Small intestine (tissue), 16 donors: ENCODE measurements around the gene SRPRA. TPM values are rescaled to one million over a fixed set of nuclear protein-coding genes. Genes with fewer than 3 reads are reported as not detected.

Source experiments
- DNase-seq, 2 donors: peaks; one replicate each; pipeline versions ENCODE4 v3.0.0 to v3.0.0-alpha.2; 2013
- FAIRE-seq: peaks from 2 replicates; lab custom pipeline; 2012; peaks lifted over from hg19 to GRCh38; lab: Jason Lieb, UNC
- H3K27ac ChIP-seq, 3 donors: one replicate each; pipeline ENCODE4 v1.5.1; 2013; ENCODE audit warnings: low read length in 2 of 3, mild to moderate bottlenecking in 2 of 3, control low read depth in 1 of 3, inconsistent platforms in 1 of 3, low read depth in 1 of 3, moderate library complexity in 1 of 3
- H3K27me3 ChIP-seq, 3 donors: one replicate each; pipeline ENCODE4 v1.6.1; 2013; ENCODE audit warnings: low read length in 3 of 3, inconsistent platforms in 1 of 3; ENCODE audit not compliant: control insufficient read depth in 3 of 3, insufficient read depth in 3 of 3
- H3K36me3 ChIP-seq, 3 donors: one replicate each; pipeline ENCODE4 v1.6.1; 2013; ENCODE audit warnings: low read length in 3 of 3, inconsistent platforms in 1 of 3, low read depth in 1 of 3, mild to moderate bottlenecking in 1 of 3, moderate library complexity in 1 of 3; ENCODE audit not compliant: control insufficient read depth in 3 of 3, insufficient read depth in 2 of 3
- H3K4me1 ChIP-seq, 3 donors: one replicate each; pipeline ENCODE4 v1.6.1; 2013; ENCODE audit warnings: low read length in 2 of 3, inconsistent platforms in 1 of 3, low read depth in 1 of 3, mild to moderate bottlenecking in 1 of 3, moderate library complexity in 1 of 3; ENCODE audit not compliant: control insufficient read depth in 3 of 3, insufficient read depth in 2 of 3
- H3K4me3 ChIP-seq, 3 donors: one replicate each; pipeline ENCODE4 v1.5.1; 2013; ENCODE audit warnings: low read length in 3 of 3, control low read depth in 1 of 3, inconsistent platforms in 1 of 3, low read depth in 1 of 3, mild to moderate bottlenecking in 1 of 3, moderate library complexity in 1 of 3
- H3K9me3 ChIP-seq, 2 donors: one replicate each; pipeline ENCODE4 v1.6.1; 2013; ENCODE audit warnings: low read depth in 1 of 2, low read length in 1 of 2; ENCODE audit not compliant: control insufficient read depth in 2 of 2, insufficient read depth in 1 of 2
- WGBS, 3 donors: extraction: QIAGEN DNeasy Blood & Tissue Kit; methylation state at CpG; one replicate each; pipeline ENCODE4 v1.1.7; 2013; 5-methylcytosine and 5-hydroxymethylcytosine counted together
- long read RNA-seq, 10 donors: transcript quantifications; one replicate each; lab custom pipeline, GENCODE V29; 2026
- polyA plus RNA-seq, 4 donors: library from polyadenylated mRNA; stranded (reverse) in 3 of 4; unstranded in 1 of 4; fragments of 200-250 nt in 3 of 4; fragments of 120-200 nt in 1 of 4; gene quantifications; one replicate each; pipeline versions ENCODE4 v1.2.1 to v1.2.3, GENCODE V29; 2013
- donor health status: healthy with polysubstance abuse.
- donor health status: control.
- donor health status: control.
- donor health status: Bipolar disorder and iron deficiency.
- donor health status: healthy.

SRPRA gene
- polyA plus RNA-seq = 10 to 100 TPM; 20.0 to 74.2 (median 35.8) TPM
- long read RNA-seq, donor 1, transcript SRPRA-201 (14 exons, 3,069 nt) = major isoform, 17 of 61 reads
- long read RNA-seq, donor 1, partial matches to known transcripts = 28 of 61 reads
- long read RNA-seq, donor 1, other reads (novel, unspliced or antisense) = 11 of 61 reads
- long read RNA-seq, donor 2, transcript SRPRA-201 (14 exons, 3,069 nt) = major isoform, 6 of 6 reads
- long read RNA-seq, donor 2, partial matches to known transcripts = 0 of 6 reads
- long read RNA-seq, donor 2, other reads (novel, unspliced or antisense) = 0 of 6 reads
- long read RNA-seq, donor 3, partial matches to known transcripts = 6 of 9 reads
- long read RNA-seq, donor 3, other reads (novel, unspliced or antisense) = 0 of 9 reads
- long read RNA-seq, donor 4 = 0 reads
- long read RNA-seq, donor 5, partial matches to known transcripts = 0 of 1 reads
- long read RNA-seq, donor 5, other reads (novel, unspliced or antisense) = 0 of 1 reads
- long read RNA-seq, donor 6, transcript SRPRA-201 (14 exons, 3,069 nt) = major isoform, 7 of 13 reads
- long read RNA-seq, donor 6, partial matches to known transcripts = 5 of 13 reads
- long read RNA-seq, donor 6, other reads (novel, unspliced or antisense) = 0 of 13 reads
- long read RNA-seq, donor 7 = 0 reads
- long read RNA-seq, donor 8 = 0 reads
- long read RNA-seq, donor 9, partial matches to known transcripts = 0 of 2 reads
- long read RNA-seq, donor 9, other reads (novel, unspliced or antisense) = 0 of 2 reads
- long read RNA-seq, donor 10, transcript SRPRA-201 (14 exons, 3,069 nt) = major isoform, 11 of 40 reads
- long read RNA-seq, donor 10, partial matches to known transcripts = 27 of 40 reads
- long read RNA-seq, donor 10, other reads (novel, unspliced or antisense) = 0 of 40 reads

- Histone ChIP-seq H3K27ac (peak within 1 kb of the TSS; percentile 77 to 98 (median 90)), H3K4me1 (peaks cover 0 to 11% (median 0%) of the 10 kb centered on the region in 3 donors), H3K9me3 (no peaks in the 10 kb centered on the region), H3K4me3 (peak within 1 kb of the TSS; percentile 69 to 97 (median 87)), H3K27me3 (no peaks in the 10 kb centered on the region), H3K36me3 (peaks cover 10 to 41% (median 20%) of the 10 kb centered on the region in 3 donors)
- 0% methylated on average over 40 to 64 of the region's 64 CpGs for WGBS, 3 donors
- peak; percentile 99 to 100 for DNase-seq
- no peak for FAIRE-seq
Observed at GRCh38 chr11:126268708-126269579, at the start of gene SRPRA, which contains the start of gene FOXRED1. SRPRA (minus strand) TSS chr11:126268895; CDS start chr11:126268804, 91 bp downstream. FOXRED1 (plus strand) TSS chr11:126269154; CDS start chr11:126269207, 53 bp downstream.

- Histone ChIP-seq H3K27me3 (no peaks in the 10 kb centered on the region), H3K9me3 (no peaks in the 10 kb centered on the region), H3K4me1 (peaks cover 0 to 12% (median 7%) of the 10 kb centered on the region in 3 donors), H3K36me3 (peaks cover 0 to 2% (median 0%) of the 10 kb centered on the region in 3 donors), H3K4me3 (no peak overlapping the region), H3K27ac (peak overlapping the region; percentile 20 to 86 (median 80))
- FAIRE-seq (no peak), DNase-seq (peak in 1 of 2 donors; percentile 31)
- WGBS, 3 donors = 43 to 74% (median 64%) methylated on average over 12 to 14 of the region's 14 CpGs
Observed at GRCh38 chr11:126317756-126318573, 49.3 kb upstream of the SRPRA start.

GRCh38 chr11:126317432-126317755, 48.7 kb upstream of the SRPRA start:
- Histone ChIP-seq H3K27ac (peak overlapping the region in 2 of 3 donors; percentile 80 to 86), H3K36me3 (peaks cover 0 to 2% (median 0%) of the 10 kb centered on the region in 3 donors), H3K4me3 (no peak overlapping the region), H3K9me3 (no peaks in the 10 kb centered on the region), H3K27me3 (no peaks in the 10 kb centered on the region), H3K4me1 (peaks cover 0 to 17% (median 7%) of the 10 kb centered on the region in 3 donors)
- 46 to 77% (median 56%) methylated on average over 1 of the region's 1 CpG for WGBS, 3 donors
- FAIRE-seq (no peak), DNase-seq (no peak)

GRCh38 chr11:126313826-126314225, 45.1 kb upstream of the SRPRA start:
- Histone ChIP-seq H3K27me3 (no peaks in the 10 kb centered on the region), H3K4me1 (peaks cover 0 to 17% (median 7%) of the 10 kb centered on the region in 3 donors), H3K4me3 (no peak overlapping the region), H3K9me3 (no peaks in the 10 kb centered on the region), H3K27ac (no peak overlapping the region), H3K36me3 (peaks cover 0 to 16% (median 0%) of the 10 kb centered on the region in 3 donors)
- WGBS, 3 donors = 81 to 95% (median 87%) methylated on average over 5 of the region's 5 CpGs
- no peak for DNase-seq
- FAIRE-seq = no peak

- peaks cover 0 to 16% (median 0%) of the 10 kb centered on the region in 3 donors for H3K36me3 ChIP-seq
- no peaks in the 10 kb centered on the region for H3K27me3 ChIP-seq
- H3K4me3 ChIP-seq = no peak overlapping the region
- H3K9me3 ChIP-seq = no peaks in the 10 kb centered on the region
- H3K4me1 ChIP-seq = peaks cover 0 to 11% (median 7%) of the 10 kb centered on the region in 3 donors
- WGBS, 3 donors = 49 to 59% (median 49%) methylated on average over 8 of the region's 8 CpGs
- FAIRE-seq (no peak), DNase-seq (peak in 1 of 2 donors; percentile 37)
- H3K27ac ChIP-seq = no peak overlapping the region
Observed at GRCh38 chr11:126312961-126313360, 44.3 kb upstream of the SRPRA start.

GRCh38 chr11:126311401-126312291, 43.0 kb upstream of the SRPRA start:
- Histone ChIP-seq H3K4me1 (peaks cover 0 to 8% (median 0%) of the 10 kb centered on the region in 3 donors), H3K4me3 (no peak overlapping the region), H3K9me3 (no peaks in the 10 kb centered on the region), H3K27ac (no peak overlapping the region), H3K27me3 (no peaks in the 10 kb centered on the region), H3K36me3 (peaks cover 0 to 14% (median 0%) of the 10 kb centered on the region in 3 donors)
- WGBS, 3 donors = 87 to 96% (median 94%) methylated on average over 14 of the region's 14 CpGs
- FAIRE-seq = no peak
- DNase-seq = no peak

GRCh38 chr11:126310992-126311310, 42.3 kb upstream of the SRPRA start:
- peaks cover 0 to 8% (median 0%) of the 10 kb centered on the region in 3 donors for H3K4me1 ChIP-seq
- peaks cover 0 to 18% (median 0%) of the 10 kb centered on the region in 3 donors for H3K36me3 ChIP-seq
- no peak overlapping the region for H3K27ac ChIP-seq
- WGBS, 3 donors = 67 to 75% (median 75%) methylated on average over 6 of the region's 6 CpGs
- no peak for FAIRE-seq
- no peaks in the 10 kb centered on the region for H3K27me3 ChIP-seq
- no peak overlapping the region for H3K4me3 ChIP-seq
- H3K9me3 ChIP-seq = no peaks in the 10 kb centered on the region
- no peak for DNase-seq
